H9 (cell line): ENCODE results near the gene NSD1. TPM values are rescaled to one million over a fixed set of nuclear protein-coding genes. Genes with fewer than 3 reads are reported as not detected.

Source experiments
- DNase-seq: peaks from one replicate; pipeline ENCODE4 v3.0.0-alpha.2; 2017
- H2AFZ ChIP-seq: one replicate; pipeline ENCODE4 v1.6.1; 2013; ENCODE audit warnings: mild to moderate bottlenecking, low read length, control low read depth, moderate library complexity
- H2AK5ac ChIP-seq: 2 replicates; pipeline ENCODE4 v1.6.1; 2013; ENCODE audit warnings: low read length, control low read depth, mixed read lengths; ENCODE audit not compliant: insufficient read length
- H2BK120ac ChIP-seq: one replicate; pipeline ENCODE4 v1.6.1; 2013; ENCODE audit warnings: low read depth, mild to moderate bottlenecking, low read length, control low read depth, inconsistent platforms; ENCODE audit not compliant: poor library complexity, severe bottlenecking
- H2BK12ac ChIP-seq: 2 replicates; pipeline ENCODE4 v1.6.1; 2013; ENCODE audit warnings: low read length, control low read depth, mixed read lengths, low read depth; ENCODE audit not compliant: insufficient read length
- H2BK15ac ChIP-seq: 2 replicates; pipeline ENCODE4 v1.6.1; 2013; ENCODE audit warnings: low read depth, low read length, control low read depth
- H2BK20ac ChIP-seq: one replicate; pipeline ENCODE4 v1.6.1; 2013; ENCODE audit warnings: low read depth, mild to moderate bottlenecking, low read length, control low read depth, inconsistent platforms; ENCODE audit not compliant: poor library complexity, severe bottlenecking
- H2BK5ac ChIP-seq: 2 replicates; pipeline ENCODE4 v1.6.1; 2013; ENCODE audit warnings: low read length, control low read depth, mixed read lengths; ENCODE audit not compliant: insufficient read length
- H3K14ac ChIP-seq: 2 replicates; pipeline ENCODE4 v1.6.1; 2013; ENCODE audit warnings: low read length, control low read depth; ENCODE audit not compliant: insufficient read depth
- H3K18ac ChIP-seq: 2 replicates; pipeline ENCODE4 v1.6.1; 2013; ENCODE audit warnings: low read depth, mild to moderate bottlenecking, mixed read lengths, low read length, control low read depth; ENCODE audit not compliant: insufficient read length
- H3K23ac ChIP-seq: 2 replicates; pipeline ENCODE4 v1.6.1; 2013; ENCODE audit warnings: low read length, control low read depth, mixed read lengths, low read depth; ENCODE audit not compliant: insufficient read length
- H3K23me2 ChIP-seq: 2 replicates; pipeline ENCODE4 v1.6.1; 2013; ENCODE audit warnings: low read depth, mild to moderate bottlenecking, mixed read lengths, low read length, control low read depth; ENCODE audit not compliant: insufficient read length, poor library complexity, severe bottlenecking
- H3K27ac ChIP-seq: 2 replicates; pipeline ENCODE4 v1.5.1; 2013; ENCODE audit warnings: low read length, control low read depth, mixed read lengths, low read depth; ENCODE audit not compliant: insufficient read length
- H3K27me3 ChIP-seq: 2 replicates; pipeline ENCODE4 v1.6.1; 2013; ENCODE audit warnings: low read length, control low read depth, inconsistent platforms; ENCODE audit not compliant: insufficient read depth
- H3K4ac ChIP-seq: 2 replicates; pipeline ENCODE4 v1.6.1; 2013; ENCODE audit warnings: low read depth, mild to moderate bottlenecking, control low read depth, inconsistent platforms, low read length, moderate library complexity
- H3K4me1 ChIP-seq: 2 replicates; pipeline ENCODE4 v1.6.1; 2013; ENCODE audit warnings: low read length, control low read depth, inconsistent platforms; ENCODE audit not compliant: insufficient read depth
- H3K4me2 ChIP-seq: 2 replicates; pipeline ENCODE4 v1.6.1; 2013; ENCODE audit warnings: low read length, control low read depth, mixed read lengths; ENCODE audit not compliant: insufficient read length, insufficient read depth
- H3K56ac ChIP-seq: 2 replicates; pipeline ENCODE4 v1.6.1; 2013; ENCODE audit warnings: low read depth, mild to moderate bottlenecking, mixed read lengths, low read length, control low read depth; ENCODE audit not compliant: insufficient read length
- H3K79me1 ChIP-seq: 2 replicates; pipeline ENCODE4 v1.6.1; 2013; ENCODE audit warnings: low read depth, mild to moderate bottlenecking, moderate library complexity, low read length, control low read depth, inconsistent platforms; ENCODE audit not compliant: insufficient read depth, poor library complexity, severe bottlenecking
- H3K79me2 ChIP-seq: 2 replicates; pipeline ENCODE4 v1.6.1; 2013; ENCODE audit warnings: low read length, control low read depth, inconsistent platforms; ENCODE audit not compliant: insufficient read depth
- H3K9ac ChIP-seq: 2 replicates; pipeline ENCODE4 v1.6.1; 2013; ENCODE audit warnings: low read length, control low read depth, mixed read lengths; ENCODE audit not compliant: insufficient read length; ENCODE audit errors: extremely low read depth
- H3K9me3 ChIP-seq: one replicate; pipeline ENCODE4 v1.6.1; 2013; ENCODE audit warnings: low read depth, low read length, inconsistent platforms; ENCODE audit not compliant: control insufficient read depth
- H3T11ph ChIP-seq: one replicate; pipeline ENCODE4 v1.6.1; 2013; ENCODE audit warnings: mild to moderate bottlenecking, low read length, control low read depth, inconsistent platforms
- H4K20me1 ChIP-seq: one replicate; pipeline ENCODE4 v1.6.1; 2013; ENCODE audit not compliant: control insufficient read depth, insufficient read length, insufficient read depth
- H4K5ac ChIP-seq: 2 replicates; pipeline ENCODE4 v1.6.1; 2013; ENCODE audit warnings: low read depth, mild to moderate bottlenecking, mixed read lengths, low read length, control low read depth; ENCODE audit not compliant: insufficient read length
- H4K8ac ChIP-seq: replicated peaks from 2 replicates; pipeline ENCODE4 v1.6.1; 2013; ENCODE audit warnings: low read length, control low read depth, mixed read lengths, low read depth; ENCODE audit not compliant: insufficient read length
- H4K91ac ChIP-seq: 2 replicates; pipeline ENCODE4 v1.6.1; 2013; ENCODE audit warnings: low read depth, mild to moderate bottlenecking, moderate library complexity, mixed read lengths, low read length, control low read depth; ENCODE audit not compliant: insufficient read length
- H3K27ac Mint-ChIP-seq, 3 experiments: 2 replicates in 2 of 3; 3 replicates in 1 of 3; pipeline ENCODE4 v1.8.0; 2020 to 2021; ENCODE audit warnings: mixed read lengths in 3 of 3, mild to moderate bottlenecking in 1 of 3, moderate library complexity in 1 of 3
- H3K27me3 Mint-ChIP-seq: 2 replicates; pipeline ENCODE4 v1.8.0; 2021; ENCODE audit warnings: low read depth, mild to moderate bottlenecking, moderate library complexity, mixed read lengths
- H3K36me3 Mint-ChIP-seq, 3 experiments: 2 replicates in 2 of 3; 3 replicates in 1 of 3; pipeline ENCODE4 v1.8.0; 2020 to 2021; ENCODE audit warnings: low read depth in 3 of 3, mixed read lengths in 3 of 3; ENCODE audit not compliant: insufficient read depth in 1 of 3
- H3K4me1 Mint-ChIP-seq, 2 experiments: 2 replicates each; pipeline ENCODE4 v1.8.0; 2020; ENCODE audit warnings: mixed read lengths in 2 of 2
- H3K4me3 Mint-ChIP-seq, 2 experiments: 2 replicates in 1 of 2; 3 replicates in 1 of 2; pipeline ENCODE4 v1.8.0; 2020 to 2021; ENCODE audit warnings: mild to moderate bottlenecking in 2 of 2, mixed read lengths in 2 of 2, moderate library complexity in 1 of 2
- H3K9me3 Mint-ChIP-seq, 2 experiments: 2 replicates in 1 of 2; 3 replicates in 1 of 2; pipeline ENCODE4 v1.8.0; 2020; ENCODE audit warnings: mild to moderate bottlenecking in 2 of 2, mixed read lengths in 2 of 2, moderate library complexity in 1 of 2
- WGBS: extraction: QIAGEN DNeasy Blood & Tissue Kit; methylation state at CpG from one replicate; pipeline ENCODE4 v1.1.7; 2013; ENCODE audit warnings: missing lambda C conversion rate, low lambda C conversion rate, mixed read lengths; ENCODE audit not compliant: insufficient read length; ENCODE audit errors: extremely low coverage; 5-methylcytosine and 5-hydroxymethylcytosine counted together
- total RNA-seq: library from RNA; stranded (reverse); gene quantifications from 2 replicates; pipeline ENCODE4 v1.2.1, GENCODE V29; 2021
- TF ChIP-seq, protein P1 (sequence below): fragments of 200-600 bp; sonication (generic); conservative IDR thresholded peaks from 3 replicates; pipeline ENCODE4 v1.8.0; 2021; ENCODE audit warnings: antibody characterized with exemption, mild to moderate bottlenecking

The NSD1 gene
- total RNA-seq, 1 experiment from 2014 or later = 213 TPM

- peaks cover 5% of the 10 kb centered on the region for H3K79me1 ChIP-seq
- no peak for DNase-seq
- Mint-ChIP-seq H3K9me3 (no peaks in the 10 kb centered on the region), H3K4me1 (peaks cover 0 to 2% of the 10 kb centered on the region in 2 experiments; a peak in 2 of 4 replicates), H3K4me3 (no peak overlapping the region), H3K36me3 (peaks cover 1 to 21% (median 12%) of the 10 kb centered on the region in 3 experiments; a peak in 6 of 7 replicates), H3K27ac (peak overlapping the region in 2 of 3 experiments; percentile 59 to 82; a peak in 4 of 7 replicates), H3K27me3 (no peaks in the 10 kb centered on the region)
- H2AK5ac ChIP-seq = no peak overlapping the region
- H3K4ac ChIP-seq = no peak overlapping the region
- H3K79me2 ChIP-seq = peaks cover 23% of the 10 kb centered on the region; the same call in 1 of the 2 replicates
- no peak overlapping the region for H3K27ac ChIP-seq
- H4K20me1 ChIP-seq = no peaks in the 10 kb centered on the region
- H2BK20ac ChIP-seq = no peak overlapping the region
- H2AFZ ChIP-seq = no peak overlapping the region
- H3K9ac ChIP-seq = no peak overlapping the region
- H3K27me3 ChIP-seq = no peaks in the 10 kb centered on the region
- no peak overlapping the region for H4K8ac ChIP-seq
- H3K4me2 ChIP-seq = no peak overlapping the region
- H2BK5ac ChIP-seq = no peak overlapping the region
- H2BK15ac ChIP-seq = no peak overlapping the region
- H3K56ac ChIP-seq = no peak overlapping the region
- TF ChIP-seq, protein P1, sequence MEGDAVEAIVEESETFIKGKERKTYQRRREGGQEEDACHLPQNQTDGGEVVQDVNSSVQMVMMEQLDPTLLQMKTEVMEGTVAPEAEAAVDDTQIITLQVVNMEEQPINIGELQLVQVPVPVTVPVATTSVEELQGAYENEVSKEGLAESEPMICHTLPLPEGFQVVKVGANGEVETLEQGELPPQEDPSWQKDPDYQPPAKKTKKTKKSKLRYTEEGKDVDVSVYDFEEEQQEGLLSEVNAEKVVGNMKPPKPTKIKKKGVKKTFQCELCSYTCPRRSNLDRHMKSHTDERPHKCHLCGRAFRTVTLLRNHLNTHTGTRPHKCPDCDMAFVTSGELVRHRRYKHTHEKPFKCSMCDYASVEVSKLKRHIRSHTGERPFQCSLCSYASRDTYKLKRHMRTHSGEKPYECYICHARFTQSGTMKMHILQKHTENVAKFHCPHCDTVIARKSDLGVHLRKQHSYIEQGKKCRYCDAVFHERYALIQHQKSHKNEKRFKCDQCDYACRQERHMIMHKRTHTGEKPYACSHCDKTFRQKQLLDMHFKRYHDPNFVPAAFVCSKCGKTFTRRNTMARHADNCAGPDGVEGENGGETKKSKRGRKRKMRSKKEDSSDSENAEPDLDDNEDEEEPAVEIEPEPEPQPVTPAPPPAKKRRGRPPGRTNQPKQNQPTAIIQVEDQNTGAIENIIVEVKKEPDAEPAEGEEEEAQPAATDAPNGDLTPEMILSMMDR = no peak
- H2BK120ac ChIP-seq = no peak overlapping the region
- H3K14ac ChIP-seq = no peak overlapping the region
- WGBS = no CpG with 5 or more reads among the region's 6 CpGs
- no peak overlapping the region for H3T11ph ChIP-seq
- H3K23ac ChIP-seq = no peak overlapping the region
- H3K23me2 ChIP-seq = no peaks in the 10 kb centered on the region
- no peaks in the 10 kb centered on the region for H3K4me1 ChIP-seq
- H4K91ac ChIP-seq = no peak overlapping the region
- no peak overlapping the region for H3K18ac ChIP-seq
- H4K5ac ChIP-seq = no peak overlapping the region
- no peak overlapping the region for H2BK12ac ChIP-seq
- H3K9me3 ChIP-seq = no peaks in the 10 kb centered on the region
Measured at GRCh38 chr5:177186645-177187044, 53.1 kb downstream of the NSD1 start.
